Astrocyte of the hippocampus (primary cell): ENCODE data around the gene SIPA1L3.
"Not testable (repeated sequence)": the region's sequence is repeated elsewhere in the genome, so short reads cannot be mapped to it uniquely, and the experiment has no call there.

Experiments
- DNase-seq: peaks from one replicate; pipeline ENCODE4 v3.0.0; 2011; ENCODE audit warnings: low read depth, low spot score

Gene SIPA1L3

GRCh38 chr19:37906869-37907734 is at the start of gene SIPA1L3:
SIPA1L3 (plus strand) TSS chr19:37907208; CDS start chr19:38081566, 174,358 bp downstream.
- DNase-seq, result peak; percentile 99

GRCh38 chr19:37864501-37864900 is 42.5 kb upstream of the SIPA1L3 start:
- DNase-seq, result no peak

- not testable (repeated sequence) for DNase-seq
These were observed 41.1 kb upstream of the SIPA1L3 start for GRCh38 chr19:37865930-37866329.

GRCh38 chr19:37867831-37868230 is 39.2 kb upstream of the SIPA1L3 start:
- no peak for DNase-seq

- DNase-seq, result no peak
These were observed 37.2 kb upstream of the SIPA1L3 start for GRCh38 chr19:37869766-37870340.

- no peak for DNase-seq
These were observed 34.6 kb upstream of the SIPA1L3 start for GRCh38 chr19:37872383-37872782.

- DNase-seq, result peak; percentile 8
These were observed 32.2 kb upstream of the SIPA1L3 start for GRCh38 chr19:37874784-37875183.

GRCh38 chr19:37876032-37876431 is 31.0 kb upstream of the SIPA1L3 start:
- no peak for DNase-seq

- DNase-seq, result no peak
These were observed 29.9 kb upstream of the SIPA1L3 start for GRCh38 chr19:37877147-37877546.

GRCh38 chr19:37885392-37885791 is 21.6 kb upstream of the SIPA1L3 start:
- DNase-seq, result no peak

GRCh38 chr19:37886571-37886970 is 20.4 kb upstream of the SIPA1L3 start:
- DNase-seq, result no peak

- DNase-seq, result no peak
These were observed 13.0 kb upstream of the SIPA1L3 start for GRCh38 chr19:37893845-37894575.

GRCh38 chr19:37896180-37896579 is 10.8 kb upstream of the SIPA1L3 start:
- DNase-seq, result no peak

- DNase-seq, result no peak
These were observed 7.6 kb upstream of the SIPA1L3 start for GRCh38 chr19:37899453-37899852.

GRCh38 chr19:37899966-37900365 is 7.0 kb upstream of the SIPA1L3 start:
- DNase-seq, result no peak

GRCh38 chr19:37902668-37903067 is 4.3 kb upstream of the SIPA1L3 start:
- DNase-seq, result peak; percentile 90

- DNase-seq, result no peak
These were observed 3.9 kb upstream of the SIPA1L3 start for GRCh38 chr19:37903096-37903495.

GRCh38 chr19:37905946-37906868 is 801 bp upstream of the SIPA1L3 start, which contains the start of gene WDR87:
WDR87 (minus strand) TSS chr19:37906594; CDS start chr19:37898239, 8,355 bp downstream.
- DNase-seq, result no peak

GRCh38 chr19:37907735-37908455 is 887 bp downstream of the SIPA1L3 start:
- no peak for DNase-seq

GRCh38 chr19:37909661-37910199 is 2.7 kb downstream of the SIPA1L3 start:
- DNase-seq, result no peak
